PC-3 (cell line): ENCODE data around the gene SAP30. TPM values are rescaled to one million over a fixed set of nuclear protein-coding genes. Genes with fewer than 3 reads are reported as not detected.
A peak's percentile ranks its signal among the peaks of the same experiment; 100 is the strongest.

Experiments used
- ATAC-seq: fragments of 200-7000 bp; cut with Tn5 transposase; 2 replicates; pipeline ENCODE4 v1.9.1; 2020; ENCODE audit warnings: mild to moderate bottlenecking, moderate library complexity
- BruUV-seq: library from RNA; stranded (reverse); fragments of 400-500 nt; replicated peaks from 2 replicates; lab custom pipeline; 2021; lab: Mats Ljungman, UMichigan
- CTCF ChIA-PET: fragments of 300-600 bp; sonication (Branson Sonifier 250); formaldehyde crosslinking; loops from one replicate; lab custom pipeline; 2022; ENCODE audit warnings: antibody characterized with exemption; lab: Charles Lee
- POLR2A ChIA-PET: fragments of 300-600 bp; sonication (Branson Sonifier 250); formaldehyde crosslinking; loops from one replicate; lab custom pipeline; 2022; ENCODE audit warnings: antibody characterized with exemption; ENCODE audit not compliant: unreplicated experiment; lab: Charles Lee
- DNase-seq: peaks from one replicate; pipeline ENCODE4 v3.0.0-alpha.2; 2015
- H2AFZ ChIP-seq: fragments of 300-600 bp; sonication (generic); 2 replicates; pipeline ENCODE4 v1.6.0; 2016; ENCODE audit warnings: antibody characterized with exemption, low read length
- H3F3A ChIP-seq: fragments of 300-600 bp; sonication (generic); one replicate; pipeline ENCODE4 v1.6.0; 2017; ENCODE audit warnings: antibody characterized with exemption, low read length, control low read depth, mild to moderate bottlenecking; ENCODE audit not compliant: unreplicated experiment
- H3K27ac ChIP-seq: fragments of 300-600 bp; sonication (generic); 2 replicates; pipeline ENCODE4 v1.5.1; 2016; ENCODE audit warnings: mild to moderate bottlenecking, low read length
- H3K27me3 ChIP-seq: fragments of 300-600 bp; sonication (generic); 2 replicates; pipeline ENCODE4 v1.6.1; 2016; ENCODE audit warnings: low read length, mixed read lengths
- H3K36me3 ChIP-seq: fragments of 300-600 bp; sonication (generic); 2 replicates; pipeline ENCODE4 v1.6.1; 2016; ENCODE audit warnings: low read depth, mixed run types, low read length, mixed read lengths
- H3K4me1 ChIP-seq: fragments of 300-600 bp; sonication (generic); 2 replicates; pipeline ENCODE4 v1.5.1; 2016; ENCODE audit warnings: low read length; ENCODE audit not compliant: insufficient read depth
- H3K4me2 ChIP-seq: fragments of 300-600 bp; sonication (generic); 2 replicates; pipeline ENCODE4 v1.6.0; 2016; ENCODE audit warnings: low read length
- H3K4me3 ChIP-seq: fragments of 300-600 bp; sonication (generic); 2 replicates; pipeline ENCODE4 v1.5.1; 2016; ENCODE audit warnings: mild to moderate bottlenecking, low read length, mixed read lengths
- H3K79me2 ChIP-seq: fragments of 300-600 bp; sonication (generic); 2 replicates; pipeline ENCODE4 v1.6.1; 2017; ENCODE audit warnings: low read length, mixed read lengths
- H3K9ac ChIP-seq: fragments of 300-600 bp; sonication (generic); 2 replicates; pipeline ENCODE4 v1.6.0; 2016; ENCODE audit warnings: mild to moderate bottlenecking, low read length
- H3K9me2 ChIP-seq: fragments of 300-600 bp; sonication (generic); replicated peaks from 2 replicates; pipeline ENCODE4 v1.6.1; 2016; ENCODE audit warnings: mixed run types, low read length, mixed read lengths
- H3K9me3 ChIP-seq: fragments of 300-600 bp; sonication (generic); 2 replicates; pipeline ENCODE4 v1.6.1; 2016; ENCODE audit warnings: low read length, mixed read lengths
- H4K20me1 ChIP-seq: fragments of 300-600 bp; sonication (generic); 2 replicates; pipeline ENCODE4 v1.6.1; 2016; ENCODE audit warnings: low read length, mixed read lengths
- CTCF ChIP-seq: fragments of 300-600 bp; sonication (generic); conservative IDR thresholded peaks from 2 replicates; pipeline ENCODE4 v1.5.1; 2017; ENCODE audit warnings: antibody characterized with exemption, low read depth, mild to moderate bottlenecking, low read length
- EZH2 ChIP-seq: fragments of 300-600 bp; sonication (generic); IDR thresholded peaks from one replicate; pipeline ENCODE4 v1.6.1; 2017; ENCODE audit warnings: antibody characterized with exemption, mild to moderate bottlenecking, low read length; ENCODE audit not compliant: unreplicated experiment
- EZH2phosphoT487 ChIP-seq: fragments of 300-600 bp; sonication (generic); IDR thresholded peaks from 2 replicates; pipeline ENCODE4 v1.6.1; 2018; ENCODE audit warnings: mild to moderate bottlenecking, antibody characterized with exemption, low read length, borderline replicate concordance
- intact Hi-C: fragments of 100-400 bp; cut with micrococcal nuclease; formaldehyde crosslinking; loops from 2 replicates; pipeline ENCODE4 v1.9.0; 2023
- total RNA-seq: library from RNA; depleted of rRNA; stranded (reverse); fragments of >200 nt; gene quantifications from 2 replicates; pipeline ENCODE4 v1.2.3, GENCODE V29; 2014

The SAP30 gene
- total RNA-seq, 1 experiment from 2014 or later, result 38.8 TPM

- intact Hi-C loops, result loop anchor here (1.0 to 5.0 kb wide), 4 partner anchors 51 to 405 kb away; partner anchors contain the start of gene HMGB2
- Histone ChIP-seq H3K4me2 (peak overlapping the region; percentile 33), H3K36me3 (no peaks in the 10 kb centered on the region), H3K27me3 (no peaks in the 10 kb centered on the region), H3F3A (no peaks in the 10 kb centered on the region), H3K9me2 (no peaks in the 10 kb centered on the region), H3K79me2 (no peaks in the 10 kb centered on the region), H3K9me3 (no peaks in the 10 kb centered on the region), H3K4me3 (no peak overlapping the region), H3K9ac (no peak overlapping the region), H3K27ac (peak overlapping the region; percentile 69), H2AFZ (no peak overlapping the region), H4K20me1 (no peaks in the 10 kb centered on the region), H3K4me1 (peaks cover 41% of the 10 kb centered on the region)
- no peak for TF ChIP-seq EZH2phosphoT487
- no peak for TF ChIP-seq CTCF
- TF ChIP-seq EZH2, result no peak
- DNase-seq (peak; percentile 82), ATAC-seq (peak; percentile 71)
- POLR2A ChIA-PET, result no interaction called here
- BruUV-seq, result no TSS peak
- CTCF ChIA-PET, result interaction anchor here (0.6 to 1.8 kb wide), 4 partner anchors 76 to 111 kb away, joined by 3 to 6 read pairs (median 4); no protein-coding TSS in a partner anchor
Measured at GRCh38 chr4:173417833-173418232, 47.1 kb downstream of the SAP30 start.

- Histone ChIP-seq H3F3A (no peaks in the 10 kb centered on the region), H3K9me3 (no peaks in the 10 kb centered on the region), H3K27ac (peak overlapping the region; percentile 69), H3K4me3 (no peak overlapping the region), H3K4me1 (peaks cover 41% of the 10 kb centered on the region), H3K9me2 (no peaks in the 10 kb centered on the region), H2AFZ (no peak overlapping the region), H3K27me3 (no peaks in the 10 kb centered on the region), H3K4me2 (peak overlapping the region; percentile 33), H3K9ac (no peak overlapping the region), H3K79me2 (no peaks in the 10 kb centered on the region), H4K20me1 (no peaks in the 10 kb centered on the region), H3K36me3 (no peaks in the 10 kb centered on the region)
- no peak for TF ChIP-seq EZH2phosphoT487
- TF ChIP-seq EZH2, result no peak
- TF ChIP-seq CTCF, result no peak
- ChIA-PET POLR2A (no interaction called here), CTCF (interaction anchor here (1.8 kb wide), 1 partner anchor 75 kb away, joined by 5 read pairs; no protein-coding TSS in a partner anchor)
- DNase-seq, result peak; percentile 22
- intact Hi-C loops, result loop anchor here (2.0 to 5.0 kb wide), 2 partner anchors 51 to 406 kb away; no protein-coding TSS in a partner anchor
- no TSS peak for BruUV-seq
- peak; percentile 7; the same call in 1 of the 2 replicates for ATAC-seq
Measured at GRCh38 chr4:173418639-173419038, 47.9 kb downstream of the SAP30 start.

- POLR2A ChIA-PET, result no interaction called here
- ATAC-seq, result no peak
- peak; percentile 42 for DNase-seq
Measured at GRCh38 chr4:173420324-173420752, 49.6 kb downstream of the SAP30 start.

More at GRCh38 chr4:173420324-173420752, 49.6 kb downstream of the SAP30 start:
- no peaks in the 10 kb centered on the region for H3K79me2 ChIP-seq
- H3K27me3 ChIP-seq, result no peaks in the 10 kb centered on the region
- intact Hi-C loops, result loop anchor here (1.0 kb wide), 1 partner anchor 74 kb away; no protein-coding TSS in a partner anchor
- no peak overlapping the region for H3K4me2 ChIP-seq
- no peaks in the 10 kb centered on the region for H3K36me3 ChIP-seq
- no peak overlapping the region for H2AFZ ChIP-seq
- peaks cover 35% of the 10 kb centered on the region for H3K4me1 ChIP-seq
- H3F3A ChIP-seq, result no peaks in the 10 kb centered on the region
- no peaks in the 10 kb centered on the region for H4K20me1 ChIP-seq
- no peaks in the 10 kb centered on the region for H3K9me3 ChIP-seq
- CTCF ChIA-PET, result interaction anchor here (0.6 to 1.1 kb wide), 5 partner anchors 68 to 311 kb away, joined by 3 to 11 read pairs (median 3); no protein-coding TSS in a partner anchor
- H3K9ac ChIP-seq, result no peak overlapping the region
- H3K4me3 ChIP-seq, result no peak overlapping the region
- BruUV-seq, result no TSS peak
- TF ChIP-seq CTCF (peak; percentile 64), EZH2 (no peak), EZH2phosphoT487 (no peak)
- H3K27ac ChIP-seq, result no peak overlapping the region
- H3K9me2 ChIP-seq, result no peaks in the 10 kb centered on the region
